Posterior vena cava (tissue), 2 donors: ENCODE measurements around the gene VDAC1. TPM values are rescaled to one million over a fixed set of nuclear protein-coding genes. Genes with fewer than 3 reads are reported as not detected.

Experiments used
- total RNA-seq, 2 donors: library from RNA; stranded (reverse); fragmentation: NEBNext Ultra II Directional; extraction: Animal tissue kit (Norgen Biotek cat#: 25700); gene quantifications; one replicate each; pipeline ENCODE4 v1.2.1, GENCODE V29; 2021
- donor health status: DM: yes; HTN: yes; CAD: no.
- donor health status: DM: yes; HTN: yes; CAD: no.

VDAC1 gene
- total RNA-seq, 2 donors from 2014 or later, result 104 to 105 TPM

Other genes with a start within 250 kb of the VDAC1 start
- gene C5orf15, start 36.4 kb downstream of the VDAC1 start, total RNA-seq, result 10 to 100 TPM; 24.0 to 29.2 TPM
- gene TCF7, start 109.7 kb upstream of the VDAC1 start, total RNA-seq, result 1 to 10 TPM; 1.0 to 1.6 TPM
- gene SKP1, start 172.0 kb upstream of the VDAC1 start, total RNA-seq, result 100 to 1,000 TPM; 321 to 334 TPM
- gene PPP2CA, start 221.1 kb upstream of the VDAC1 start, total RNA-seq, result 10 to 100 TPM; 89.2 to 93.4 TPM